ENCODE measurements around the gene MBP. TPM values are rescaled to one million over a fixed set of nuclear protein-coding genes. Genes with fewer than 3 reads are reported as not detected.

Gene MBP
- polyA plus RNA-seq, 1 experiment: 2.1 TPM

DNA sequence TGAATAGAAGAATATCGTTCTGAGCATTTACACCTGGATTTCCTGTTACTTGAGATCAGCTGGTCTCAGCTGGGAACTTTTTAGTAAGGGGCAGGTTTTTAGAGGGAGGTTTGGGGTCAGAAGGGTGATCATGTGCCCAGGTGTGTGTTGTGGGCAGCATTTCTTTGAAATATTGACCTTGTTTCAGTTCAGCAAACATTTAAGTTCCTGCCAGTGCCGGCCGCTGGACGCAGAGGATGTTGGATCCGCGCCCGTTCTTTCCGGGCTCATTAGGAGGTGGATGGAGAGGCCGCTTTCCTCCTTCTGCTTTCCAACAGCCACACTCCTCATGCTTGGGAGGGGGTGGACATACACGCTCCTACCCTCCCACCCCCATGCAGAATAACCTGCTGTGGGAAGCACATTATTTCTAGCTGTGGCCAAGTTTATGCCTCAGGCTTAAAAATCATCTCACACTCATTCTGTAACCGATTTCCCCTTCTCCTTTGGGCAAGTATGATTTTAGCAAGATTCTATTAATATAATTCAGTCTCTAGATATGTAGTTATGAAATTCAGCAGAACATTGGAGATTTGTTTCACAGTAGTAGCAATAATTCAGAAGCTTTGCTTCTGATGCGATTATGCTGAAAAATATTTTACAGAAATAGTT, 178.9 kb downstream of the MBP start:
- H3K36me3 ChIP-seq (ENCODE audit: control insufficient read depth, insufficient read depth, low read length): peaks cover 23% of the 10 kb centered on the region
- no peak for TF ChIP-seq CTCF (IDR thresholded peaks at IDR 0.05; ENCODE audit: insufficient read depth, low read depth, low read length)

DNA sequence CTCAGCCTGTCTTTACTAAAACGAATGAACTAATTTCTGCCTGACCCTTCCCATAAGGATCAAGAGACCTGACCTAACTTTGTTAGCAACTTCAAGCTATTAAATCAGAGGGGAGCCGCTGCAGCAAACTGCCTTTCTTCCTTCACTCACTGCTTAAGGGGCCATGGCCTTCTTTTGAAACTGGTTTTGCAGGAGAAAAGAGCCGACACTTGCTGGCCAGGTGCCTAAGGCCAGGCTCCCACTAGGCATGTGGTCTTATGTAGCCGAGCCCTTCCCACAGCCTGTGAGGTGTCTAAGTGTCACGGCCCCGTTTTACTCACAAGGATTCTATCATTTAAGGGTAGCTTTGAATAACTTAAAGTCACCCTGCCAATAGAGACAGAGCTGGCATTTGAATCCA, 179.4 kb downstream of the MBP start:
- CTCF ChIA-PET: interaction anchor here (0.7 to 1.6 kb wide), 4 partner anchors 9 to 152 kb away, joined by 3 read pairs; no protein-coding TSS in a partner anchor
- POLR2A ChIA-PET: no interaction called here
- no peak for DNase-seq (ENCODE audit: low read depth)
- TF ChIP-seq CTCF (IDR thresholded peaks at IDR 0.05; ENCODE audit: insufficient read depth, low read depth, low read length): no peak
- H3K36me3 ChIP-seq (ENCODE audit: control insufficient read depth, insufficient read depth, low read length): peaks cover 18% of the 10 kb centered on the region
- H3K27me3 ChIP-seq (ENCODE audit: control insufficient read depth, insufficient read depth, low read length): no peaks in the 10 kb centered on the region
- H3K4me3 ChIP-seq (ENCODE audit: low read depth, low read length): no peak overlapping the region

More for the DNA sequence above, 178.9 kb downstream of the MBP start:
- Histone ChIP-seq H3K4me3 (ENCODE audit: low read depth, low read length) (no peak overlapping the region), H3K27me3 (ENCODE audit: control insufficient read depth, insufficient read depth, low read length) (no peaks in the 10 kb centered on the region)
- ChIA-PET CTCF (interaction anchor here (0.7 to 1.6 kb wide), 3 partner anchors 9 to 153 kb away, joined by 3 read pairs; no protein-coding TSS in a partner anchor), POLR2A (no interaction called here)
- no peak for DNase-seq (ENCODE audit: low read depth)

GRCh38 chr18:76952747-76953146, 179.8 kb downstream of the MBP start:
- no peak for TF ChIP-seq CTCF (IDR thresholded peaks at IDR 0.05; ENCODE audit: insufficient read depth, low read depth, low read length)
- H3K4me3 ChIP-seq (ENCODE audit: low read depth, low read length): no peak overlapping the region
- DNase-seq (ENCODE audit: low read depth): no peak
- no peaks in the 10 kb centered on the region for H3K27me3 ChIP-seq (ENCODE audit: control insufficient read depth, insufficient read depth, low read length)
- CTCF ChIA-PET: interaction anchor here (0.7 to 1.6 kb wide), 4 partner anchors 21 to 211 kb away, joined by 3 read pairs; no protein-coding TSS in a partner anchor
- POLR2A ChIA-PET: no interaction called here
- peaks cover 18% of the 10 kb centered on the region for H3K36me3 ChIP-seq (ENCODE audit: control insufficient read depth, insufficient read depth, low read length)

- POLR2A ChIA-PET: no interaction called here
- no peak overlapping the region for H3K4me3 ChIP-seq (ENCODE audit: low read depth, low read length)
- CTCF ChIA-PET: interaction anchor here (0.9 to 1.6 kb wide), 2 partner anchors 20 to 149 kb away, joined by 3 to 4 read pairs; no protein-coding TSS in a partner anchor
Observed at GRCh38 chr18:76951456-76952247, 180.9 kb downstream of the MBP start.

More at GRCh38 chr18:76951456-76952247, 180.9 kb downstream of the MBP start:
- Histone ChIP-seq H3K36me3 (ENCODE audit: control insufficient read depth, insufficient read depth, low read length) (peaks cover 16% of the 10 kb centered on the region), H3K27me3 (ENCODE audit: control insufficient read depth, insufficient read depth, low read length) (no peaks in the 10 kb centered on the region)
- TF ChIP-seq CTCF (IDR thresholded peaks at IDR 0.05; ENCODE audit: insufficient read depth, low read depth, low read length): no peak
- no peak for DNase-seq (ENCODE audit: low read depth)

All from BJ (cell line).